HL-60/S4 (cell line): Measurements from ENCODE around the gene ARHGAP4.

ENCODE experiments used
- in situ Hi-C: fragments of 300-500 bp; cut with MboI; formaldehyde crosslinking; loops from 2 replicates; pipeline ENCODE4 v1.14.3; 2022; ENCODE audit warnings: low sequenced_read_pairs

Gene ARHGAP4

GRCh38 chrX:153908219-153908860 is 17.7 kb downstream of the ARHGAP4 start:
- in situ Hi-C loops, result no loop called here

GRCh38 chrX:153907456-153907855 is 18.6 kb downstream of the ARHGAP4 start:
- in situ Hi-C loops, result no loop called here

DNA sequence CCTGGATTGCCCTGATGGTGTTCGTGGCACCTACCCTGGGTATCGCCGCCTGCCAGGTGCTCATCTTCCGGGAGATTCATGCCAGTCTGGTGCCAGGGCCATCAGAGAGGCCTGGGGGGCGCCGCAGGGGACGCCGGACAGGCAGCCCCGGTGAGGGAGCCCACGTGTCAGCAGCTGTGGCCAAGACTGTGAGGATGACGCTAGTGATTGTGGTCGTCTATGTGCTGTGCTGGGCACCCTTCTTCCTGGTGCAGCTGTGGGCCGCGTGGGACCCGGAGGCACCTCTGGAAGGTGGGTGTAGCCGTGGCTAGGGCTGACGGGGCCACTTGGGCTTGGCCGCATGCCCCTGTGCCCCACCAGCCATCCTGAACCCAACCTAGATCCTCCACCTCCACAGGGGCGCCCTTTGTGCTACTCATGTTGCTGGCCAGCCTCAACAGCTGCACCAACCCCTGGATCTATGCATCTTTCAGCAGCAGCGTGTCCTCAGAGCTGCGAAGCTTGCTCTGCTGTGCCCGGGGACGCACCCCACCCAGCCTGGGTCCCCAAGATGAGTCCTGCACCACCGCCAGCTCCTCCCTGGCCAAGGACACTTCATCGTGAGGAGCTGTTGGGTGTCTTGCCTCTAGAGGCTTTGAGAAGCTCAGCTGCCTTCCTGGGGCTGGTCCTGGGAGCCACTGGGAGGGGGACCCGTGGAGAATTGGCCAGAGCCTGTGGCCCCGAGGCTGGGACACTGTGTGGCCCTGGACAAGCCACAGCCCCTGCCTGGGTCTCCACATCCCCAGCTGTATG is 19.7 kb downstream of the ARHGAP4 start:
- in situ Hi-C loops, result no loop called here

DNA sequence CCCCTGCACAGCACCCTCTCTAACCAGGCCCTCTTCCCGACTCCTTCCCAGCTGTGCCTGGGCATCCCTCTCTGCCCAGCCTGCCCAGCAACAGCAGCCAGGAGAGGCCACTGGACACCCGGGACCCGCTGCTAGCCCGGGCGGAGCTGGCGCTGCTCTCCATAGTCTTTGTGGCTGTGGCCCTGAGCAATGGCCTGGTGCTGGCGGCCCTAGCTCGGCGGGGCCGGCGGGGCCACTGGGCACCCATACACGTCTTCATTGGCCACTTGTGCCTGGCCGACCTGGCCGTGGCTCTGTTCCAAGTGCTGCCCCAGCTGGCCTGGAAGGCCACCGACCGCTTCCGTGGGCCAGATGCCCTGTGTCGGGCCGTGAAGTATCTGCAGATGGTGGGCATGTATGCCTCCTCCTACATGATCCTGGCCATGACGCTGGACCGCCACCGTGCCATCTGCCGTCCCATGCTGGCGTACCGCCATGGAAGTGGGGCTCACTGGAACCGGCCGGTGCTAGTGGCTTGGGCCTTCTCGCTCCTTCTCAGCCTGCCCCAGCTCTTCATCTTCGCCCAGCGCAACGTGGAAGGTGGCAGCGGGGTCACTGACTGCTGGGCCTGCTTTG is 20.5 kb downstream of the ARHGAP4 start:
- in situ Hi-C loops, result no loop called here

GRCh38 chrX:153903991-153904957 is 21.8 kb downstream of the ARHGAP4 start, which contains the start of gene AVPR2:
Gene AVPR2 (plus strand): TSS chrX:153904673. CDS start chrX:153905146, 473 bp downstream.
- in situ Hi-C loops, result no loop called here

DNA sequence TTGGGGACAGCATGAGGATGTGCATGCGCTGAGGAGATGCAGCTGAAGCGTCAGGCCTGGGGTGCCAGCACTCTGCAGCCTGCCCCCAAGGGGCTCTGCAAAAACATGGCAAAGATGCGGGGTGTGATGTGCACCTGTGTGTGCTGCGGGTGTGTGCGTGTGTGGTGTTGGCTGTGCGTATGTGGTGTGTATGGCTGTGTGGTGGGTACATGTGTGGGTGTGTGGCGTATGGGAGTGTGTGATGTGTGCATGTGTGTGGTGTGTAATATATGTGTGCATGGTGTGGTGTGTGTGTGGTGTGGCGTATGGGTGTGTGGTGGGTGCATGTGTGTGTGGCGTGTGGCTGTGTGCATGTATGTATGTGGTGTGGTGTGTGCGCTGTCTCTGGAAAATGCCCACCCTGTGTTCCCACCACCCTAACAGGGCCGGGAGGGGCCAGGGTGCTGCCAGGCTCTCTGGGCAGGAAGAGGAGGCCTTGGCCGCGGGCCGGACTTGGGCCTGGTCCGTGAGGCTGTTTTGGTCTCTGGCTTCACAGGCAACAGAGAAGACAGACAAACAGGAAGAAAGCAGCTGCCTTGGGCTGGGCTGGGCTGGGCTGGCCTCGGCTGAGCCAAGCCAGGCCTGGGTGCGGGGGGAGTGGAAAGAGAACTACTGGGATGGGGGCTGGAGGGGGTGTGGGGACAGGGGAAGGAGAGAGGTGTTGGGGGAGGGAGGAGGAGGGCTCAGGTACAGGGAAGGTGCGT is 22.7 kb downstream of the ARHGAP4 start:
- in situ Hi-C loops, result no loop called here

- in situ Hi-C loops, result no loop called here
Observed at GRCh38 chrX:153902385-153902784, 23.7 kb downstream of the ARHGAP4 start.

DNA sequence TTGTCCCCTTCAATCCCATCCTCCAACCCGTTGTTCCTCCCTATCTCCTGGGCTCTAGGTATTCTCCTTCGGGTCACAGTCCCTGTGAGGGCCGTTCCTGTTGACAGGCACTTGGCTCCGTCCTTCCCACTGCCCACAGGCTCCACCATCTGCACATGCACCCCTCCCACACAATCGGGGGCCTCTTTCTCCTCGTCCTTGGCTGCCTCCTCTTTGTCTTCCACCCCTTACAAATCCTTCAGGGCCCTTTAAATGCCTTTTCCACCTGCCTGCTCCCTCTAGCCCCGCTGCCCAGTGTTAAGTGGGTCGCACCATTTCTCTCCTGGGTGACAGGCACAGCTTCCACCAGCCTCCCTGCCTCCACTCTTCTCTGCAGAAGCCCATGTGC is 24.3 kb downstream of the ARHGAP4 start:
- in situ Hi-C loops, result no loop called here

GRCh38 chrX:153900831-153901752 is 25.0 kb downstream of the ARHGAP4 start:
- in situ Hi-C loops, result no loop called here

GRCh38 chrX:153897899-153898298 is 28.2 kb downstream of the ARHGAP4 start:
- in situ Hi-C loops, result no loop called here

GRCh38 chrX:153889123-153889522 is 36.9 kb downstream of the ARHGAP4 start:
- in situ Hi-C loops, result no loop called here

- in situ Hi-C loops, result no loop called here
Observed at GRCh38 chrX:153888344-153888743, 37.7 kb downstream of the ARHGAP4 start.

GRCh38 chrX:153887385-153887784 is 38.7 kb downstream of the ARHGAP4 start:
- in situ Hi-C loops, result no loop called here

DNA sequence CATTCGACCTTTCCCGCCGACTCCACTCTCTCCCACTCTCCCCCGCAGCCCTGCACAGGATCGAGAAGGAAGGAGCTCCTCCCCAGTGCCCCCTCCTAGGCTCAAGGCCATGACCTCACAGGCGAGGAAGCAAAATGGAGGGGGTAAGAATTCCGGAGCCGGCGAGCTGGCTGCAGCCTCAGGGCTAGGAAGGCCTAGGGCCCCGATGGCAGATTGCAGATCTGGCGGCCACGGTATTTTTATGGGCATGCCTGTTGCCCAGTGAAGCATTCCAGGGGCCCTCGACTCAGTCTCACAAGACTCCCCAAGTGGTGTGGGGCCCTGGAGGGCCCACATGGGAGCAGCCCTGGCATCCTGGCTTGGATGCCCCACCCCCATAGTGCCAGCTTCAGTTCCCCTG is 39.1 kb downstream of the ARHGAP4 start:
- in situ Hi-C loops, result no loop called here

DNA sequence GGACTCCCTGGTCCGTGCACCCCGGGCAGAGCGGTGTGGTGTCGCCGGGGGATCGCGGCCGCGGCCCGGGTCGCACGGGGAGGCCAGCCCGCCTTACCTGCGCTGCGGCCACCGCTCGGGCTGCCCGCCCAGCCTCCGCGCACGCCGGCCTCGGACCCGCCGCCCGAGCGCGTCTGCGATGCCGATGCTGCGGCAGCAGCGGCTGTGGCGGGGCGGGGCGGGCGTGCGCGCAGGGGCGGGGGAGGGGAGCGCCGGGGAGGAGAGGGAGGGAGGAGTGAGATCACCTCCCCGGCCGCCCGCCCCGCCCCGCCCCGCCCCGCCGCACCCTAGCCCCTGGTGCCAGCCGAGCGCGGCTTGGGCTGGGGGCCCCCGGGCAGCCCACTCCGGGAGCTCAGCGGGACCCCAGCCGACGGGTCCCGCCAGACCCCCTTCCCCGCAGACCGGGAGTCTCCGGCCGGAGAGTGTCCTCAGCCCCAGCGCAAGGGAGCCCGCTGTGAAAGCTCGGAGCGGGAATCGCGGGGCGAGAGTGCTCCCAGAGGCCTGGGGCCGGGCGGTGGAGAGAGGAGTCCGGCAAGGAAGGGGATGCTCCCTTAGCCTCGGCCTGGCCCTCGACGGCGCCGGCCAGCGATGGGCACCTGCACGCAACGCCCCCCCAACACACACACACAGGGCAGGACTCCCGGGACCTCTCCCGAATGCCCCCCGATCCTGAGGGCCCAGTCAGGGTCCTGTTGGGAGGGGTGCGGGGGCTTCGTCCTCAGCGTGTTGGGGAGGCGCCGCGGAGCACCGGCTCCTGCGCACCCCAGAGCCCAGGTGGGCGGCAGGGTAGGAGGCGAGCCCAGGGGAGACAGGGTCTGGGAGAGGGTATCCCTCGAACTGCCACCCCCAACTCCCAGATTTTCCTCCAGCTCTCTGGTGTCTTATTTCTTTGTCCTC is 39.8 kb downstream of the ARHGAP4 start, which contains the start of gene L1CAM:
TSS of gene L1CAM (minus strand) at position 206 of the 936 bp plus-strand sequence. CDS start 10,337 bp downstream, outside the sequence.
- in situ Hi-C loops, result no loop called here

GRCh38 chrX:153885208-153885787 is 40.8 kb downstream of the ARHGAP4 start:
- in situ Hi-C loops, result no loop called here

- in situ Hi-C loops, result no loop called here
Observed at GRCh38 chrX:153884590-153884989, 41.5 kb downstream of the ARHGAP4 start.
